ENCODE measurements around the gene PPM1D. TPM values are rescaled to one million over a fixed set of nuclear protein-coding genes. Genes with fewer than 3 reads are reported as not detected.

The PPM1D gene
- total and polyA plus RNA-seq, 2 of the 13 experiments (the other 11 are each of a cell fraction or from before 2014, with no cell fraction given), result 8.0 to 26.2 TPM

DNA sequence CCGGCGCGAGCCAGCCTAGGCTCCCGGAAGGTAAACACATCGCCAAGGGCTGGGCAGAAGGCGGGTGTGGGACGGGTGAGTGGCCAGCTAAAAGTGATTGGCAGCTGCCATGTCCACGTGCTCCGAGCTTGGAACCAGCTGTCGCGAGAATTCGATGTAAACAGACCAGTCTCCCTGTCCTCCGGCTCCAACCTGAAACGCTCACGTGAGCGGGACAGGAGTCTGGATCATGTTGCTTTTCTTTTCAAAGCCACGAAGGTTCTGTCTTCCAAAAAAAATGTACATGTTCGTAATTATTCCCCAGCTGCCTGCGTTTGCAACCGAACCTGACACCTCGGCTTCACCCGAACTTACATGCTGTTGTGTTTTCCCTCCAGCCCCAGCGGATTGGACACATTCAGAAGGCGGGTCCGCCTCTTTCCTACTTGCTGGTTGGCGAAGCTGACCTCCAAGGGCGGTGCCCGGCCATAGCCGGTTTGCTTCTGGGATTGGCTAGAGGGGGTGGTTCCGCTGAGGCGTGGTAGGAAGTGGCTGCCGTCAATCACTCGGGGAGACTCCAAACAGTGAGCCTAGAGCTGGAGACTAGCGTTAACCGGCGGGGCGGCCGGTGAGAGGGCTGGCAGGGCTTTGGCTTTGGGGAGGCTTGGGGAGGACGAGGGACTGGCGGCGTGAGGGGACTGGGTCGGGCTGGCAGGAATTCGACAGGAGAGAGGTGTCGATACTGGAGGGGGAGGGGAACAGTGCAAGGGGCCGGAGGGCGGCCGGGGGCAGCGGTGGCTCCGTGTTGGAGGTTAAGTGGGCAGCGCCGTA is 77.5 kb downstream of the PPM1D start, which contains the start of gene BCAS3 (continued):
- TF ChIP-seq, protein P1, sequence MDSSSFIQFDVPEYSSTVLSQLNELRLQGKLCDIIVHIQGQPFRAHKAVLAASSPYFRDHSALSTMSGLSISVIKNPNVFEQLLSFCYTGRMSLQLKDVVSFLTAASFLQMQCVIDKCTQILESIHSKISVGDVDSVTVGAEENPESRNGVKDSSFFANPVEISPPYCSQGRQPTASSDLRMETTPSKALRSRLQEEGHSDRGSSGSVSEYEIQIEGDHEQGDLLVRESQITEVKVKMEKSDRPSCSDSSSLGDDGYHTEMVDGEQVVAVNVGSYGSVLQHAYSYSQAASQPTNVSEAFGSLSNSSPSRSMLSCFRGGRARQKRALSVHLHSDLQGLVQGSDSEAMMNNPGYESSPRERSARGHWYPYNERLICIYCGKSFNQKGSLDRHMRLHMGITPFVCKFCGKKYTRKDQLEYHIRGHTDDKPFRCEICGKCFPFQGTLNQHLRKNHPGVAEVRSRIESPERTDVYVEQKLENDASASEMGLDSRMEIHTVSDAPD (CRISPR knock-in tag; IDR thresholded peaks at IDR 0.05), result peak; percentile 46; the same call in 1 of the 2 replicates
- no peak; the same call in 1 of the 2 replicates for TF ChIP-seq ZNF329 (CRISPR knock-in tag; IDR thresholded peaks at IDR 0.05; ENCODE audit: low read depth)
- no peak for TF ChIP-seq ZNF282 (IDR thresholded peaks at IDR 0.05; ENCODE audit: partially characterized antibody)
- no peak for TF ChIP-seq JDP2 (CRISPR knock-in tag; IDR thresholded peaks at IDR 0.05; ENCODE audit: borderline replicate concordance)
- TF ChIP-seq ZNF3 (CRISPR knock-in tag; IDR thresholded peaks at IDR 0.05), result no peak
- no peak for TF ChIP-seq JUN (CRISPR knock-in tag; IDR thresholded peaks at IDR 0.05)
- peak in 1 of 2 experiments; percentile 48; a peak in 2 of 4 replicates for TF ChIP-seq KLF16 (CRISPR knock-in tag; IDR thresholded peaks at IDR 0.05)
- peak; percentile 37; the same call in 1 of the 2 replicates for TF ChIP-seq EHMT2 (IDR thresholded peaks at IDR 0.05; ENCODE audit: borderline replicate concordance, low read depth, low read length)
- no peak for TF ChIP-seq SMARCE1 (IDR thresholded peaks at IDR 0.05; ENCODE audit: borderline replicate concordance)
- peak; percentile 74 for TF ChIP-seq U2AF1 (optimal IDR thresholded peaks at IDR 0.05; ENCODE audit: low read depth, low read length)
- peak; percentile 57; the same call in 1 of the 2 replicates for TF ChIP-seq RARG (CRISPR knock-in tag; IDR thresholded peaks at IDR 0.05; ENCODE audit: low read depth)
- TF ChIP-seq, protein P2, sequence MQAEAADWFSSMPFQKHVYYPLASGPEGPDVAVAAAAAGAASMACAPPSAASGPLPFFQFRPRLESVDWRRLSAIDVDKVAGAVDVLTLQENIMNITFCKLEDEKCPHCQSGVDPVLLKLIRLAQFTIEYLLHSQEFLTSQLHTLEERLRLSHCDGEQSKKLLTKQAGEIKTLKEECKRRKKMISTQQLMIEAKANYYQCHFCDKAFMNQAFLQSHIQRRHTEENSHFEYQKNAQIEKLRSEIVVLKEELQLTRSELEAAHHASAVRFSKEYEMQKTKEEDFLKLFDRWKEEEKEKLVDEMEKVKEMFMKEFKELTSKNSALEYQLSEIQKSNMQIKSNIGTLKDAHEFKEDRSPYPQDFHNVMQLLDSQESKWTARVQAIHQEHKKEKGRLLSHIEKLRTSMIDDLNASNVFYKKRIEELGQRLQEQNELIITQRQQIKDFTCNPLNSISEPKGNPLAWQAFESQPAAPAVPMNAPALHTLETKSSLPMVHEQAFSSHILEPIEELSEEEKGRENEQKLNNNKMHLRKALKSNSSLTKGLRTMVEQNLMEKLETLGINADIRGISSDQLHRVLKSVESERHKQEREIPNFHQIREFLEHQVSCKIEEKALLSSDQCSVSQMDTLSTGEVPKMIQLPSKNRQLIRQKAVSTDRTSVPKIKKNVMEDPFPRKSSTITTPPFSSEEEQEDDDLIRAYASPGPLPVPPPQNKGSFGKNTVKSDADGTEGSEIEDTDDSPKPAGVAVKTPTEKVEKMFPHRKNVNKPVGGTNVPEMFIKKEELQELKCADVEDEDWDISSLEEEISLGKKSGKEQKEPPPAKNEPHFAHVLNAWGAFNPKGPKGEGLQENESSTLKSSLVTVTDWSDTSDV (CRISPR knock-in tag; IDR thresholded peaks at IDR 0.05), result peak; percentile 94; the same call in 1 of the 2 replicates
- no peak for TF ChIP-seq SMAD9 (CRISPR knock-in tag; IDR thresholded peaks at IDR 0.05)
- TF ChIP-seq FIP1L1 (IDR thresholded peaks at IDR 0.05; ENCODE audit: borderline replicate concordance, insufficient read depth, low read depth, low read length), result peak; percentile 27; the same call in 1 of the 2 replicates
- TF ChIP-seq ZNF552 (CRISPR knock-in tag; IDR thresholded peaks at IDR 0.05; ENCODE audit: borderline replicate concordance), result no peak
- 0 out of 2 replicates have a peak, but pooled peaks have one; percentile 56 for TF ChIP-seq NFKBIZ (CRISPR knock-in tag; IDR thresholded peaks at IDR 0.05)
- TF ChIP-seq, protein P3, sequence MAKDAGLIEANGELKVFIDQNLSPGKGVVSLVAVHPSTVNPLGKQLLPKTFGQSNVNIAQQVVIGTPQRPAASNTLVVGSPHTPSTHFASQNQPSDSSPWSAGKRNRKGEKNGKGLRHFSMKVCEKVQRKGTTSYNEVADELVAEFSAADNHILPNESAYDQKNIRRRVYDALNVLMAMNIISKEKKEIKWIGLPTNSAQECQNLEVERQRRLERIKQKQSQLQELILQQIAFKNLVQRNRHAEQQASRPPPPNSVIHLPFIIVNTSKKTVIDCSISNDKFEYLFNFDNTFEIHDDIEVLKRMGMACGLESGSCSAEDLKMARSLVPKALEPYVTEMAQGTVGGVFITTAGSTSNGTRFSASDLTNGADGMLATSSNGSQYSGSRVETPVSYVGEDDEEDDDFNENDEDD (CRISPR knock-in tag; IDR thresholded peaks at IDR 0.05; ENCODE audit: borderline replicate concordance), result peak; percentile 76; the same call in 1 of the 2 replicates
- no peak for TF ChIP-seq ZNF629 (CRISPR knock-in tag; conservative IDR thresholded peaks at IDR 0.05)
- TF ChIP-seq ISX (CRISPR knock-in tag; conservative IDR thresholded peaks at IDR 0.05), result no peak
- TF ChIP-seq, protein P4, sequence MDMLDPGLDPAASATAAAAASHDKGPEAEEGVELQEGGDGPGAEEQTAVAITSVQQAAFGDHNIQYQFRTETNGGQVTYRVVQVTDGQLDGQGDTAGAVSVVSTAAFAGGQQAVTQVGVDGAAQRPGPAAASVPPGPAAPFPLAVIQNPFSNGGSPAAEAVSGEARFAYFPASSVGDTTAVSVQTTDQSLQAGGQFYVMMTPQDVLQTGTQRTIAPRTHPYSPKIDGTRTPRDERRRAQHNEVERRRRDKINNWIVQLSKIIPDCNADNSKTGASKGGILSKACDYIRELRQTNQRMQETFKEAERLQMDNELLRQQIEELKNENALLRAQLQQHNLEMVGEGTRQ (IDR thresholded peaks at IDR 0.05; ENCODE audit: low read depth, low read length), result peak; percentile 95
- TF ChIP-seq, protein P4 (CRISPR knock-in tag; IDR thresholded peaks at IDR 0.05; ENCODE audit: borderline replicate concordance), result peak; percentile 94; the same call in 1 of the 2 replicates

All from HepG2 (cell line).